Measurements from ENCODE around the gene STAT6. TPM values are rescaled to one million over a fixed set of nuclear protein-coding genes. Genes with fewer than 3 reads are reported as not detected.

STAT6 gene
- total RNA-seq, 1 experiment from 2014 or later = not detected

DNA sequence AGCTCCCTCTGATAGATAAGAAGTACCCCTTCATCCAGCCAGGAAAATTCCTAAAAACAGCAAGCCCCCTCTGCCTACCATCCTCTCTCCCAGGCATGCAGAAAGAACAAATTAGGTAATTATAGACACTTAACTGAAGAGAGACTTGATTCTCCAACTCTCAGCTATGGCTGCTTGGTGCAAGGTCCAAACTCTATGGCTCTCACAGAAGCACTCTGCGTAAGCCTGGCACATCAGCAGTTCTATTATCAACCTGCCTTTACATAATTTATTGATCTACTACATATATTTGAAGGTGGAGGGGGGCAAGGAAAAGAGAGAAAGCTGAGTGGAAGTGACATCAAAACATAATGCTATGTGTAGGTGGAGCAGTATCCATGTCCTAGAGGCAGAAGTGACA lies 60.2 kb downstream of the STAT6 start:
- DNase-seq (ENCODE audit: low read depth) = no peak

DNA sequence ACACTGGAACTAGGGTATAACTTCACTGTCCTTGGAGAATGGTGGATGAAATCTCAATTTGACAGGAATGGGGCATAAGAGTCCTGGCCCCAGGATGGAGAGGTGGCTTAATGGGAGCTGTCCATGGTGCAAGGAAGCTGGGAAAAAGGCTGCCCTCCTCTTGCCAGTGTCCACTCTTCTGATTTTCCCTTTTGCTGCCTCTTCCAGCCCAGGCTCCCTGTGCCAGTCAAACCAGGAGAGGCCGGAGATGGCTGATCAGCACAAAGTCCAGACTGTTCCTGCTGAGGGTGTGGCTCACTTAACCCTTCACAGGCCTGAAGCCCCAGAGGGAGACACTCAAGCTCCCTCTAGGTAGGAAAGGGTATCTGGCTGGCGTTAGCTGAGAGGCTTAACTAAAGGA lies 61.3 kb downstream of the STAT6 start, which contains the start of gene MYO1A:
MYO1A (minus strand) TSS at position 240 of the 400 bp plus-strand sequence. CDS start 1,806 bp downstream, outside the sequence.
- DNase-seq (ENCODE audit: low read depth) = peak; percentile 31

DNA sequence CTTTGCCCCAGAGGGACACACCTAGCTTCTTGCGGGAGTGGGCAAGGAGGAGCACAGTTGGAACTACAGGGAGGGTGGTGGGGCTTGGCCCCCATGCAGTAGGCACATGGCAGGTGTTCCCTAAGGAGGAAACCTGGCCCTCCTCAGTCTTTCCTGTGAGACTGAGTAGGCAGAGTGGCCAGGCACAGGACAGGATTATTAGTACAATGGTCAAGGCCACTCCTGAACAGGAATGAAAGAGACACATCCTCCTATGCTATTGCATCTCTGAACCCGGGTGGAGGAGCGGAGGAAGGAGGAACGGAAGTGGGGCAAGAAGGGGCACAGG lies 62.1 kb downstream of the STAT6 start:
- DNase-seq (ENCODE audit: low read depth) = no peak

GRCh38 chr12:57048423-57049118 lies 62.6 kb downstream of the STAT6 start:
- DNase-seq (ENCODE audit: low read depth) = no peak

GRCh38 chr12:57047981-57048380 lies 63.2 kb downstream of the STAT6 start:
- peak; percentile 65 for DNase-seq (ENCODE audit: low read depth)

- no peak for DNase-seq (ENCODE audit: low read depth)
Measured at GRCh38 chr12:57046947-57047890, 63.9 kb downstream of the STAT6 start.

GRCh38 chr12:57046086-57046791 lies 64.9 kb downstream of the STAT6 start:
- no peak for DNase-seq (ENCODE audit: low read depth)

Other genes starting within 250 kb of the STAT6 start
- not detected in 2 replicates for gene SDR9C7, start 177.0 kb downstream of the STAT6 start, total RNA-seq (2014; rRNA removed; shearing (Covaris generic))
- gene RDH16, start 153.8 kb downstream of the STAT6 start, total RNA-seq (2014; rRNA removed; shearing (Covaris generic)) = not detected in 2 replicates
- gene ZBTB39, start 104.8 kb downstream of the STAT6 start, total RNA-seq (2014; rRNA removed; shearing (Covaris generic)) = 3.3 TPM in 2 replicates
- not detected in 2 replicates for gene TAC3, start 94.8 kb downstream of the STAT6 start, total RNA-seq (2014; rRNA removed; shearing (Covaris generic))
- gene MYO1A, start 61.2 kb downstream of the STAT6 start, total RNA-seq (2014; rRNA removed; shearing (Covaris generic)) = not detected in 2 replicates
- 18.1 and 30.3 TPM in 2 replicates for gene NEMP1, start 32.6 kb downstream of the STAT6 start, total RNA-seq (2014; rRNA removed; shearing (Covaris generic))
- 11.0 and 18.9 TPM in 2 replicates for gene NAB2, start 22.2 kb downstream of the STAT6 start, total RNA-seq (2014; rRNA removed; shearing (Covaris generic))
- 8.5 and 24.9 TPM in 2 replicates for gene LRP1, start 17.1 kb upstream of the STAT6 start, total RNA-seq (2014; rRNA removed; shearing (Covaris generic))
- not detected in 2 replicates for gene LRP1-AS, start 36.3 kb upstream of the STAT6 start, total RNA-seq (2014; rRNA removed; shearing (Covaris generic))
- 3.1 and 6.8 TPM in 2 replicates for gene NXPH4, start 105.4 kb upstream of the STAT6 start, total RNA-seq (2014; rRNA removed; shearing (Covaris generic))
- gene SHMT2, start 118.3 kb upstream of the STAT6 start, total RNA-seq (2014; rRNA removed; shearing (Covaris generic)) = 113 and 139 TPM in 2 replicates
- 0.10 TPM in 1 of 2 replicates, not detected in the other for gene STAC3, start 139.8 kb upstream of the STAT6 start, total RNA-seq (2014; rRNA removed; shearing (Covaris generic))

Data from M059J (cell line).